ENCODE results near the gene C6orf62. TPM values are rescaled to one million over a fixed set of nuclear protein-coding genes. Genes with fewer than 3 reads are reported as not detected.
"Not testable (repeated sequence)": the region's sequence is repeated elsewhere in the genome, so short reads cannot be mapped to it uniquely, and the experiment has no call there.

The C6orf62 gene
- total and polyA plus RNA-seq, 2 donors (not counting 3 experiments of a cell fraction or from before 2014, with no cell fraction given): 36.5 to 129 TPM

GRCh38 chr6:24766680-24767462 lies 47.9 kb upstream of the C6orf62 start:
- no peaks in the 10 kb centered on the region for H3K4me1 ChIP-seq (ENCODE audit: control insufficient read depth, extremely low read depth, insufficient read depth, low read length)
- no peaks in the 10 kb centered on the region for H3K36me3 ChIP-seq (ENCODE audit: control insufficient read depth in 2 of 2, extremely low read depth in 1 of 2, insufficient read depth in 2 of 2, low read length in 2 of 2)
- no peak overlapping the region for H3K4me2 ChIP-seq (ENCODE audit: insufficient read depth, low read length)
- intact Hi-C loops (cut with micrococcal nuclease): loop anchor here (1.0 to 2.0 kb wide), 6 partner anchors 46 to 336 kb away; no protein-coding TSS in a partner anchor
- dilution Hi-C loops (cut with MboI; ENCODE audit: extremely low pct_ligation_motif_present, low sequenced_read_pairs): no loop called here
- FAIRE-seq (peak; percentile 21), DNase-seq (ENCODE audit: low read depth, low spot score) (peak; percentile 44)
- BruUV-seq (replicated peaks): no TSS peak
- H3K79me2 ChIP-seq (ENCODE audit: control insufficient read depth, insufficient read depth, low read length): no peaks in the 10 kb centered on the region
- POLR2A ChIA-PET: interaction anchor here (1.3 kb wide), 1 partner anchor 47 kb away, joined by 3 read pairs; no protein-coding TSS in a partner anchor
- no peaks in the 10 kb centered on the region for H4K20me1 ChIP-seq (replicated peaks; ENCODE audit: control insufficient read depth, extremely low read depth, insufficient read depth, low read length)
- H3K27ac ChIP-seq (ENCODE audit: insufficient read depth, low read depth, low read length): no peak overlapping the region
- H3K9ac ChIP-seq (replicated peaks; ENCODE audit: extremely low read depth, insufficient read depth, low read length): no peak overlapping the region
- H3K27me3 ChIP-seq (ENCODE audit: control insufficient read depth in 2 of 2, insufficient read depth in 2 of 2, low read length in 2 of 2): no peaks in the 10 kb centered on the region
- no peak for TF ChIP-seq GATA2 (IDR thresholded peaks at IDR 0.05; ENCODE audit: insufficient read depth, insufficient read length, low read depth, low read length)
- peak; percentile 17 to 31 for TF ChIP-seq CTCF (IDR thresholded peaks at IDR 0.05; ENCODE audit: extremely low read depth in 1 of 2, insufficient read depth in 1 of 2, low read depth in 1 of 2, low read length in 2 of 2)
- no peak for TF ChIP-seq POLR2A (IDR thresholded peaks at IDR 0.05; ENCODE audit: low read depth, low read length)
- TF ChIP-seq MYC (IDR thresholded peaks at IDR 0.05; ENCODE audit: low read depth, low read length): no peak
- TF ChIP-seq MAX (IDR thresholded peaks at IDR 0.05; ENCODE audit: insufficient read depth, insufficient read length): no peak
- TF ChIP-seq JUN (IDR thresholded peaks at IDR 0.05; ENCODE audit: borderline replicate concordance, insufficient read depth, insufficient read length, low read depth): no peak
- H2AFZ ChIP-seq (ENCODE audit: low read depth, low read length): no peak overlapping the region
- H3K4me3 ChIP-seq (replicated peaks in 1 of 3; ENCODE audit: insufficient read depth in 1 of 3, low read depth in 1 of 3, low read length in 3 of 3): no peak overlapping the region
- H3K9me1 ChIP-seq (replicated peaks; ENCODE audit: control insufficient read depth, extremely low read depth, insufficient read depth, low read length): no peaks in the 10 kb centered on the region
- H3K9me3 ChIP-seq (replicated peaks; ENCODE audit: control insufficient read depth, insufficient read depth, low read length): no peaks in the 10 kb centered on the region
- CTCF ChIA-PET: interaction anchor here (0.8 to 7.5 kb wide), 10 partner anchors 24 to 251 kb away, joined by 3 to 99 read pairs (median 4); partner anchors contain the start of gene C6orf62

- POLR2A ChIA-PET: interaction anchor here (1.3 kb wide), 1 partner anchor 46 kb away, joined by 3 read pairs; no protein-coding TSS in a partner anchor
- H3K36me3 ChIP-seq (ENCODE audit: control insufficient read depth in 2 of 2, extremely low read depth in 1 of 2, insufficient read depth in 2 of 2, low read length in 2 of 2); H3K9me1 ChIP-seq (replicated peaks; ENCODE audit: control insufficient read depth, extremely low read depth, insufficient read depth, low read length); H4K20me1 ChIP-seq (replicated peaks; ENCODE audit: control insufficient read depth, extremely low read depth, insufficient read depth, low read length); H3K4me2 ChIP-seq (ENCODE audit: insufficient read depth, low read length); dilution Hi-C loops (cut with MboI; ENCODE audit: extremely low pct_ligation_motif_present, low sequenced_read_pairs); BruUV-seq (replicated peaks); FAIRE-seq; H3K79me2 ChIP-seq (ENCODE audit: control insufficient read depth, insufficient read depth, low read length); H3K9me3 ChIP-seq (replicated peaks; ENCODE audit: control insufficient read depth, insufficient read depth, low read length); H3K27ac ChIP-seq (ENCODE audit: insufficient read depth, low read depth, low read length); H3K4me3 ChIP-seq (replicated peaks in 1 of 3; ENCODE audit: insufficient read depth in 1 of 3, low read depth in 1 of 3, low read length in 3 of 3); H2AFZ ChIP-seq (ENCODE audit: low read depth, low read length); H3K27me3 ChIP-seq (ENCODE audit: control insufficient read depth in 2 of 2, insufficient read depth in 2 of 2, low read length in 2 of 2); H3K4me1 ChIP-seq (ENCODE audit: control insufficient read depth, extremely low read depth, insufficient read depth, low read length); DNase-seq (ENCODE audit: low read depth, low spot score); H3K9ac ChIP-seq (replicated peaks; ENCODE audit: extremely low read depth, insufficient read depth, low read length): not testable (repeated sequence)
- CTCF ChIA-PET: interaction anchor here (0.8 to 7.5 kb wide), 10 partner anchors 9 to 252 kb away, joined by 3 to 99 read pairs (median 4); partner anchors contain the start of gene C6orf62
- intact Hi-C loops (cut with micrococcal nuclease): loop anchor here (1.0 to 2.0 kb wide), 6 partner anchors 45 to 335 kb away; no protein-coding TSS in a partner anchor
Observed at GRCh38 chr6:24765968-24766367, 47.0 kb upstream of the C6orf62 start.
